Stimulated activated CD8-positive, alpha-beta memory T cell treated with anti-CD3 and anti-CD28 coated beads, Interleukin-12 subunit alpha, Interleukin-12 subunit beta, amount 100 ng/mL, for 24 hours (primary cell): ENCODE results near the gene SMURF2.
A peak's percentile ranks its signal among the peaks of the same experiment; 100 is the strongest.
"Not testable (repeated sequence)": the region's sequence is repeated elsewhere in the genome, so short reads cannot be mapped to it uniquely, and the experiment has no call there.

ENCODE experiments used
- DNase-seq: peaks from one replicate; pipeline ENCODE4 v3.0.0-alpha.2; 2020; ENCODE audit errors: extremely low read depth

The SMURF2 gene

GRCh38 chr17:64632194-64632593, 29.9 kb downstream of the SMURF2 start:
- no peak for DNase-seq

- DNase-seq, result no peak
These were observed 31.5 kb downstream of the SMURF2 start for GRCh38 chr17:64630309-64631223.

DNA sequence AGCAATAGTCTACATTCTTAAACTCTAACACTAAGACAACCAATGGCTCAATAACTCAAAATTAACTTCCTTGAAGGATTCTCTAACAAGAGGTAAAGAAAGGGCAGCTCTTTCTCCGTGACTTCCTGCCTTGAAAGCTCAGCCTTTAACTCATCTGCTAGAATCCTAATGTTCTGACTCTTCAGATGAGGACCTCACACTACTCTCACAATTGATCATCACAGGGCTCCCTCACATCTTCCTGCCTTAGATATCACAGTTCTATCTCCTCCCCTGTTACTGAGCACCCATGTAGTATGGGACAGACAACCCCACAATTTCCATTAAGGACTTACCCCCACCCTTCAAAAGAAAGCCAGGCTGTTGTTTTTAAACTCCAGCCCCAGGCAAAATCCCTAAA, 33.5 kb downstream of the SMURF2 start:
- DNase-seq, result no peak

DNA sequence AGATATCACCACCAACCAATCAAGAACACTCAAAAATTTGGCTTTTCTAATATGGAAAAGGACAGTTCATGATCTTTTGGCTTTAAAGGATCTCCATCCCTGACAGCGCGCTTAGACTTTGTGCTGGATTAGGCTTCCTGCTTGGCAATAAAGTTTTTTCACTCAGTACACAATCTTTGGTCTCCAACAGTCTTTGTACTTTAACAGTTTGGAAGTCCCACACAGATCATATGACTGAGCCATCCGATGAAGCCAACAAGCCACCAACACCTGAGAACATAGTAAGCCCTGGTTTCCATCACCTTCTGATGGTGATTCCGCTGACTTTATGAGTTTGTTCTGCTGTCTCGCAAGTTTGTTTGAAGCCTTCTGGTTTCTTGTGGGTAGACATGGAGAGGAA, 34.3 kb downstream of the SMURF2 start:
- no peak for DNase-seq

DNA sequence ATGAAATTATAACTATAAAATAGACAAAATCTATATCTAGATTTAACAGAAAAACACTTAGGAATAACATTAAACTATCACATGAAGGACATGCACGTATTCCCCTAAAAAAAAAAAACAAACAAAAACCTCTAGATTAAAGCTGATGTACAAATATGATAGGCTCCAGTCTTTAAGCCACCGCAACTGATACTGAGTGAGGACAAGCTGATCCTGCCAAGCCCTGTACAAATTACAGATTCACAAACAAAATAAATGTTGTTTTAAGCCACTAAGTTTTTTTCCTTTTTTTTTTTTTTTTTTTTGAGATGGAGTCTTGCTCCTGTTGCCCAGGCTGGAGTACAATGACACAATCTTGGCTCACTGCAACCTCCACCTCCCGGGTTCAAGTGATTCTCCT, 35.3 kb downstream of the SMURF2 start:
- no peak for DNase-seq

DNA sequence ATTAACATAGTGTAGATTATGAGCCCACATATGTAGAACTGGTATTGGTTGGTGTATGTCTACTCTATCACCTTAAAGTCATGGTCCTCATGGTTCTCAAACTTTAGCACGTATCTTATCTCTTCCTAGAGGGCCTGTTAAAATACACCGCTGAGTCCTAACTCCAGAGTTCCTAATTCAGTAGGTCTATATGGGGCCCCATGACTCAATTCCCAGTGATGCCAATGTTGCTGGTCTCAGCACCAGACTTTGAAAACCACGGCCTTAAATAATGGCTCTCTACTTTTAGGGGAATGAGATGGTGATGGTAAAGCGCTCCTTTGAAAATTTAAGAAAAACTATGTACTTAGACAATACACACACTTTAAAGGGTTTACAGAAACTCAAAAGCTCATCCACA, 36.6 kb downstream of the SMURF2 start:
- DNase-seq, result no peak

DNA sequence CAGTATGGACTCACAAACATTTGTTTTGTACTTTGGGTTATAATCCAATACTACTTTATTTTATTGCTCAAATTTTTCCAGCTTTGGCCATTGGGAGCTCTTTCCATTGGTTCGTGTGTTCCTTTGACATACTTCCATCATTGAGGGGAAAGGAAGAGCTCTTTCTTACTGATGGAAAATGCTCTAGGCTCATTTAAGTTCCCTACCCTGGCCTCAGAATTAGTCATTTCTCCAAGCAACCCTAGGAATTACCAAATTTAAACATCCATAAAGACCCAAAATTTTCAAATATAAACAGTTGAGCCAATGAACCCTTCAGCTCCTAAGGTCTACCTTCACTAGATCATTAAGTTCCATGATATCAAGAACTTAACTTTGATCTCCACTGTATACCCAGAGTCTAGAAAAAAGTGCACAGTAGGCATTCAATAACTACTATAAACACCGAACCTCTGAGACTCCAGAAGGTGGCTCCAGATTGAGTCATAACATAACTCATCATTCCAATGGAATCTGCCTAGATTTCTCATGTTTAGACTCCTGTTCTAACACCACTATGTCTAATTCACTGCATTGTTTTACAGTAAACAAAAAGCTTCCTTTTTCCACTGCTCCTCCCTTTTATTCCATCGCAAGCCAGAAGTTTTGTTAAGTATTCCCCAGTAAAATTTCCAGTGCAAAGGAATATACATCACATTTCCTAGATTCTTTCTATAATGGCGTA, 39.0 kb downstream of the SMURF2 start:
- DNase-seq, result no peak

GRCh38 chr17:64621772-64622171, 40.3 kb downstream of the SMURF2 start:
- DNase-seq, result no peak

- DNase-seq, result no peak
These were observed 43.3 kb downstream of the SMURF2 start for GRCh38 chr17:64618848-64619247.

- no peak for DNase-seq
These were observed 44.9 kb downstream of the SMURF2 start for GRCh38 chr17:64617125-64617780.

GRCh38 chr17:64615028-64615677, 47.0 kb downstream of the SMURF2 start:
- no peak for DNase-seq

GRCh38 chr17:64614266-64615027, 47.7 kb downstream of the SMURF2 start:
- no peak for DNase-seq

DNA sequence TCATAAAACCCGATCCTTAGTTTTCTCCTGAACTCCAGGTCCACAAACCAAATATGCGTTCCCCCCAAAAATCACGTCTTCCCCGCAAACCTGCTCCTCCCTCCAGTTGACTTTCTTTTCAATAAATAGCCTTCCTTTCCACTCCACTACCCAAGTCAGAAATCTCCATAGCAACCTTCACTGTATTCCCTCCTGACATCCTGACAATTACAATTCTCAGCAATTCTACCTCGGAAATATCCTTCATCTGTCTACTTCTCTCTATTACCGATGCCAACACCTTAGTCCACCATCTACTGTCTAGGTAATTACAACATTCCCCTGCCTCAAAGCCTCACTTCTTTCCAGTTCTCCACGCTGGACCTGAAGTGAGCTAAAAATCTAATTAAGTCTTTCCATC, 50.7 kb downstream of the SMURF2 start:
- DNase-seq, result no peak

DNA sequence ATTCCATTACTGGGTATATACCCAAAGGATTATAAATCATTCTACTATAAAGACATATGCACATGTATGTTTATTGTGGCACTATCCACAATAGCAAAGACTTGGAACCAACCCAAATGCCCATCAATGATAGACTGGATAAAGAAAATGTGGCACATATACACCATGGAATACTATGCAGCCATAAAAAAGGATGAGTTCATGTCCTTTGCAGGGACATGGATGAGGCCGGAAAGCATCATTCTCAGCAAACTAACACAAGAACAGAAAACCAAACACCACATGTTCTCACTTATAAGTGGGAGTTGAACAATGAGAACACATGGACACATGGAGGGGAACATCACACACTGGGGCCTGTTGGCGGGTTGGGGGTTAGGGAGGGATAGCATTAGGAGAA, 51.9 kb downstream of the SMURF2 start:
- not testable (repeated sequence) for DNase-seq

- DNase-seq, result no peak
These were observed 53.5 kb downstream of the SMURF2 start for GRCh38 chr17:64608571-64608981.

- DNase-seq, result no peak
These were observed 54.1 kb downstream of the SMURF2 start for GRCh38 chr17:64607862-64608565.

DNA sequence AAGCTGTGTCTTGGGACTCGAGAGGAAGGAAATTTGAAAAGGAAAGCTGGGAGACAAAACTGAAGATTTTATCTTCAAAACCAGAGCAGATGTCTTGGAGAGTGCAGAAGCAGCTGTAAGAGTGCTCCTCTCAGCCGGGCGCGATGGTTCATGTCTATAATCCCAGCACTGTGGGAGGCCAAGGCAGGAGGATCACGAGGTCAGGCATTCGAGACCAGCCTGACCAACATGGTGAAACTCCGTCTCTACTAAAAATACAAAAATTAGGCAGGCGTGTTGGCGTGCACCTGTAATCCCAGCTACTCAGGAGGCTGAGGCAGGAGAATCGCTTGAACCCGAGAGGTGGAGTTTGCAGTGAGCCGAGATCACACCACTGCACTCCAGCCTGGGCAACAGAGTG, 57.6 kb downstream of the SMURF2 start:
- DNase-seq, result not testable (repeated sequence)

DNA sequence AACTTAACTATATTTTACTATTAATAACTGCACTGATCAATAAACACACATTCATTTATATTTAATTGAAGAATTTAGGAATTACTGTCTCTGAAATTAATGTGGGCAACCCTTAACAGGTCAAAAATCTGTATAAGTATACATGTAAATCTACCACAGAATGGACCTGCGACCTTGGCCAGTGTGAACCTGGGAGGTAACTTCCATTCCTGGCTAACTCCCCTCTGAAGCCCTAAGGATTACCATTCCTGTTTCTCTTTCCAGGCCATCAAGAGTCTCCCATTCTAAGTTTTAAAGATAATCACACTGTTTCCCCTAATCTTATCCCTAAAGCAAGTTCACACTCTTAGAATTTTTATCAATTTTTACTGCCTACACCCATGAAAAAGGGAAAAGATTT, 58.1 kb downstream of the SMURF2 start:
- no peak for DNase-seq

GRCh38 chr17:64599827-64600226, 62.3 kb downstream of the SMURF2 start:
- no peak for DNase-seq

- DNase-seq, result peak; percentile 8
These were observed 62.9 kb downstream of the SMURF2 start for GRCh38 chr17:64599187-64599676.
